ENCODE results near the gene ENTPD1.
"Not testable (repeated sequence)": the region's sequence is repeated elsewhere in the genome, so short reads cannot be mapped to it uniquely, and the experiment has no call there.

The ENTPD1 gene

DNA sequence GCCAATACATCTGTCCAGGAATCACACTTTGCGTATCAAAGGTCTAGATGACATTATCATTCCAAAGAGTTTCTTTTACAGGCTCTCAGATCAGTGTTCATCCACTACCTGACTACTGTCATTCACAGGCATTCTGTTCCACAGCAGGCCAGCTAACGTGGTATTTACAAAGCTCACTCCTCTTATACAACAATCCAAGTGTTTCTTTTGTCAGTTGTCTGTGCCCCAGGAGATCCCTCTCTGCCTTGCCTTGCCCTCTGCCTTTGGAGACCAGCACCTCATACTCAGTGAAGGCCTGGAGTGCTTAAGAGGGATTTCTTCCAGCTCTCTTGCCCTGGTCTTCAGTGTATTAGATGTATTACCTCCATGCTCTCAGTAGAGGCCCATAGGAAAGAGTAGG, 117.2 kb downstream of the ENTPD1 start:
- no peak for DNase-seq

DNA sequence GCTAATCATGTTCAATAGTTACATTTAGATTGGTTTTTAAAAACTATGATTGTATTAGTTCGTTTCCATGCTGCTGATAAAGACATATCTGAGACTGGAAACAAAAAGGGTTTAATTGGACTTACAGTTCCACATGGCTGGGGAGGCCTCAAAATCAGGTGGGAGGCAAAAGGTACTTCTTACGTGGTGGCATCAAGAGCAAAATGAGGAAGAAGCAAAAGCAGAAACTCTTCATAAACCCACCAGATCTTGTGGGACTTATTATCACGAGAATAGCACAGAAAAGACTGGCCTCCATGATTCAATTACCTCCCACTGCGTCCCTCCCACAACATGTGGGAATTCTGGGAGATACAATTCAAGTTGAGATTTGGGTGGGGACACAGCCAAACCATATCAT, 117.7 kb downstream of the ENTPD1 start:
- no peak for DNase-seq

DNA sequence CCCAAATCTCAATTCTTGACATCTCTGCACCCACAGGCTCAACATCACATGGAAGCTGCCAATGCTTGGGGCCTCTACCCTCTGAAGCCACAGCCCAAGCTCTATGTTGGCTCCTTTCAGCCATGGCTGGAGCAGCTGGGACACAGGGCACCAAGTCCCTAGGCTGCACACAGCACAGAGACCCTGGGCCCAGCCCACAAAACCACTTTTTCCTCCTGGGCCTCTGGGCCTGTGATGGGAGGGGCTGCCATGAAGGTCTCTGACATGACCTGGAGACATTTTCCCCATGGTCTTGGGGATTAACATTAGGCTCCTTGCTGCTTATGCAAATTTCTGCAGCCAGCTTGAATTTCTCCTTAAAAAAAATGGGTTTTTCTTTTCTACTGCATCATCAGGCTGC, 118.8 kb downstream of the ENTPD1 start:
- not testable (repeated sequence) for DNase-seq

GRCh38 chr10:95876756-95877155, 120.8 kb downstream of the ENTPD1 start:
- no peak for DNase-seq

DNA sequence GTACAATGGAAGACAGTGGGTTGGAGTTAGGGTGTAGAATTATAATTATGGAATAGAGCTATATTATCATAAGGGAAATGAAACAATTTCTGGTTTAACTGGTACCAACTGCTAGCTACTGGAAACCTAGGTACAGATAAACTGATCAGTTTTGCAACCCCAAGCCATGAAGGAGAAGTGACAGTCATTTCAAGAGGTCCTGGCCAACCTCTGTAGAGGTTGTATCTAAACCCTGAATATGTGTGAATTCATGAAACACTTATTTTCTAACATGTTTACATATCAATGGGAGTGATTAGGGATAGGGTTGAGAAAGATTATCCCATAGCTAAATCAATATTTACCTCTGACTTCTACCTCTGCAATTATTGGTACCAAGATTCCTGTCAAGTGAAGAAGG, 121.9 kb downstream of the ENTPD1 start:
- no peak for DNase-seq

- DNase-seq, result no peak
These were observed 124.7 kb downstream of the ENTPD1 start for GRCh38 chr10:95880704-95881103.

DNA sequence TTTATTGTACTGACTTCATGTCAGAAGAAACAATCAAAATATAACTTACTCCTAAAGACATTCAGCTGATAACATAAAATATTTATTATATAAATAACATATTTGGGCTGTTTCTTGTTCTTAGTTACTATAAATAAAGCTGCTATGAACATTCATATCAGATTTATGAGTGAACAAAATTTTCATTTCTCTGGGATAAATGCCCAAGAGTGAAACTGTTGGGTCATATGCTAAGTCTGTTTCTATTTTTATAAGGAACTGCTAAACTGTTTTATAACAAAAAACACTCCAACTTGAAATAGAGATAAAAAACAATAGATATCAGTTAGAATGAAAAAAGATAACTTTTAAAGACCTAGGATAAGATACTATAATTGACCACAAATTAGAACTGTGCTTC, 125.4 kb downstream of the ENTPD1 start:
- DNase-seq, result no peak

GRCh38 chr10:95889830-95890229, 133.9 kb downstream of the ENTPD1 start:
- no peak for DNase-seq

DNA sequence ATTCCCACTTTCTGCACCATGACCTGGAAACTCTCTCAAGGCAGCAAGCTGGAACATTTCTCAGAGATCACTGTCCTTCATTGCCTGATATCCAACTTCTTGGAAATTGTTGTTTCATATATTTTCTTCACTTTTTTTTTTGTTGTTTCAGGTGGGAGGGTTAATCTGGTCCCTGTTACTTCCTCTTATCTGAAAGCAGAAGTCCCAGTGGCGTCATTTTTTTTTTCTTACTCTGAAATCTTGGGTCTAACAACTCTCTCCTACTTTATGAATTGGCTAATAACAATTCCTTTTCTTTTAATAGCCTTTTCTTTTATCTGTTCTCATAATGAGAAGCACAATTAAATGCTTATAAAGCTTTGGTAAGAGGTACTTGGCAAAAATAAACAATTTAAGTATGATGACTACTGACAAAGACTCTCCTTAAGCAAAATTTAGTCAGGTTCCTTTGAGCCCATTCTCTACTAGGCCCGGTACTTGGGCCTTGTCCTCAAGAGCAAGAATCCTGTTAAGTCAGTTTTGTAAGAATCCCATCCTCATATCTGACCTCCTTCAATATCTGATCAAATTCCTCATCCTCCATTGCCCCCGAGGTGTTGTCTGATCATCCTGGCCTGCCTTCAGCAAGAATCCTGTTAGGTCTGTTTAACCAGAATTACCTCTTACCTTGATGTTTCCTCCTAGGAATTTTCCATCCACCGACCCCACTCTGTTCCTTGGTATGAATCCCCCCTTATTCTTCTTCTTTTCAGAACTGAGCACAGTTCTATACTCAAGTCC, 140.3 kb downstream of the ENTPD1 start:
- no peak for DNase-seq

DNA sequence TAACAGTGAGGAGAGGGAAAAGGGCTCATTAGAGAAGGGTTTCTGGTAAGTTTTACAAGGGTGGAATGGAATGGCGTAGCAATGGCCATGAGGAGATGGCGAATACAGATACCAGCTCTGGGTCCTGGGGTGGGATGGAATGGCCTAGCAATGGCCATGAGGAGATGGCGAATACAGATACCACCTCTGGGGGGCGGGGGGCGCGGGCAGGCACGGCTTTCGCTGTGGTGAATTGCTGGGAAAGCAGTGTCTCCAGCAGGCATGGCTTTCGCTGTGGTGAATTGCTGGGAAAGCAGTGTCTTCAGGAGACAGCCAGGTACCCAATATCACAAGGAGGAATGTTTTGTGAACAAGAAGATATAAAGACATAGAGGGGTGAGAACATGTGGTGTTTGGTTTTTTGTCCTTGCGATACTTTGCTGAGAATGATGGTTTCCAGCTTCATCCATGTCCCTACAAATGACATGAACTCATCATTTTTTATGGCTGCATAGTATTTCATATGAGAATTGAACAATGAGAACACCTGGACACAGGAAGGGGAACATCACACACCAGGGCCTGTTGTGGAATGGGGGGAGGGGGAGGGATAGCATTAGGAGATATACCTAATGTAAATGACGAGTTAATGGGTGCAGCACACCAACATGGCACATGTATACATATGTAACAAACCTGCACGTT, 150.1 kb downstream of the ENTPD1 start:
- DNase-seq, result not testable (repeated sequence)

GRCh38 chr10:95906677-95907455, 150.9 kb downstream of the ENTPD1 start:
- peak; percentile 65 for DNase-seq

DNA sequence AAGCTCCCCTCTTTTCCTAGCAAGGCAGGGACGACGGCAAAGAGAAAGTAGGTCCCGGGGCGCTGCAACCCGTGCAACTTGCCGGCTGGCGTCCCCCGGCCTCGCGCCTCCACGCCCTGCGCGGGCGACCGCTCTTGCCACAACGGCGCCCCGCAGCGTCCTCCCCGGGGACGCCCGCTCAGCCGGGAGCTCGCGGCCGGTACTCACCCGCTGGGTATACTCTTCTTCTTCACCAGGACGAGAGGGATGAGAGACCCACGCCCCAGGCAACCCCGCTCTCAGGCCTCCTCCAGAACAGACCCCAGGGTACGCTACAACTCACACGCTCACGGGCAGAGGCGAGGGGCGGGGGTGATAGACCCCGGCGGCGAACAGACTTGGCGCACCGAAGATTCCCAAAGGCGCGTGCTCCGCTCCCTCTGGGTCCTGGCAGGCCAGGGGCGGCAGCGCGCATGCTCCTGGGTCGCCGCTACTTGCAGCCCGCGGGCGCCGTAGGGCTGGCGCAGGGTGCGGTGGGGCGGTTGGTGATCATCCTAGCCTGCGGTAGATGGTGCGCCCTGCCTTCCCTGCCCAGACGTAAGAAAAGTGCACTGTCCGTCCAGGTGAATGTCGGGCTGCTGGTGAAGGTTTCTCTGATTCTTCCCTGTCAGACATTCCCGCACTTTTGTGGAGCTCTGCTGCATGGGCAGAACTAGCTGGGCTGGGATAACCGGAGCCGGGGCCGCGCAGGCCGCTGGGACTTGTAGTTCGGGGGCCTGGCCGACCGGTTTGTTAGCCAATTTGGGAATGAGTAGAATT, 151.7 kb downstream of the ENTPD1 start, which contains the start of gene CC2D2B:
Gene CC2D2B (plus strand): TSS at position 520 of the 798 bp plus-strand sequence. CDS start 3,349 bp downstream, outside the sequence.
- peak; percentile 91 for DNase-seq

- DNase-seq, result no peak
These were observed 152.5 kb downstream of the ENTPD1 start for GRCh38 chr10:95908450-95908849.

DNA sequence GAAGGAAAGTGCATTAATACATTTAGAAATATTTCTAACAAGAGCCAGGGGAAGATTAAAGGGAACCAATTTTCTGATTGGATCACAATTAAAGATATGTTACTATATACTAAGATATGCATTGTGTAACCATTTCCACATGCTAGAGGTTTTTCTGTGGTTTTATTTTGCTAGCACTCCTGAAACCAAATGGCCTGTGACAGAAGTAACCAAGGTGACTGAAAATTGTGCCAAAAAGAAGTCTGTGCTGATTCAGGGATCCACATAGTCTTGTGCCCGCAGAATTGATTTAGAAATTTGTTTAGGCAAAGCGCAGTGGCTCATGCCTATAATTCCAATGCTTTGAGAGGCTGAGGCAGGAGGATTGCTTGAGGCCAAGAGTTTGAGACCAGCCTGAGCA, 153.6 kb downstream of the ENTPD1 start:
- no peak for DNase-seq

GRCh38 chr10:95916039-95916438, 160.1 kb downstream of the ENTPD1 start:
- not testable (repeated sequence) for DNase-seq

Measured in right hindlimb (tissue), 1 donor.